A673 (cell line): ENCODE measurements around the gene RAB8B. TPM values are rescaled to one million over a fixed set of nuclear protein-coding genes. Genes with fewer than 3 reads are reported as not detected.

Source experiments
- BruUV-seq: library from RNA; stranded (reverse); fragments of 400-500 nt; replicated peaks from 2 replicates; lab custom pipeline; 2021; lab: Mats Ljungman, UMichigan
- CTCF ChIA-PET: fragments of 300-600 bp; sonication (Branson Sonifier 250); formaldehyde crosslinking; loops from one replicate; lab custom pipeline; 2022; ENCODE audit warnings: antibody characterized with exemption; lab: Charles Lee
- POLR2A ChIA-PET: fragments of 300-600 bp; sonication (Branson Sonifier 250); formaldehyde crosslinking; loops from one replicate; lab custom pipeline; 2022; ENCODE audit warnings: antibody characterized with exemption; ENCODE audit not compliant: low non-redundant PET; lab: Charles Lee
- DNase-seq: peaks from one replicate; pipeline ENCODE4 v3.0.0-alpha.2; 2015; ENCODE audit warnings: low spot score
- H3K27ac ChIP-seq: fragments of 200-600 bp; sonication (generic); 2 replicates; pipeline ENCODE4 v1.5.1; 2016; ENCODE audit warnings: mixed run types, low read depth, mild to moderate bottlenecking, mixed read lengths, antibody characterized with exemption, low read length; ENCODE audit not compliant: poor library complexity, severe bottlenecking
- H3K27me3 ChIP-seq: fragments of 200-600 bp; sonication (generic); replicated peaks from 2 replicates; pipeline ENCODE4 v1.6.1; 2017; ENCODE audit warnings: mixed run types, low read depth, mild to moderate bottlenecking, mixed read lengths, antibody characterized with exemption, low read length; ENCODE audit not compliant: insufficient read depth, poor library complexity
- H3K36me3 ChIP-seq: fragments of 200-600 bp; sonication (generic); 2 replicates; pipeline ENCODE4 v1.6.1; 2016; ENCODE audit warnings: mixed run types, mild to moderate bottlenecking, mixed read lengths, antibody characterized with exemption, low read length; ENCODE audit not compliant: insufficient read depth, poor library complexity, severe bottlenecking
- H3K4me1 ChIP-seq: fragments of 200-600 bp; sonication (generic); 2 replicates; pipeline ENCODE4 v1.6.1; 2017; ENCODE audit warnings: mixed run types, mild to moderate bottlenecking, mixed read lengths, antibody characterized with exemption, low read length; ENCODE audit not compliant: insufficient read depth, poor library complexity, severe bottlenecking
- H3K4me3 ChIP-seq: fragments of 200-600 bp; sonication (generic); 2 replicates; pipeline ENCODE4 v1.5.1; 2016; ENCODE audit warnings: low read depth, mixed run types, mild to moderate bottlenecking, mixed read lengths, low read length; ENCODE audit not compliant: poor library complexity, severe bottlenecking
- H3K9me3 ChIP-seq: fragments of 200-600 bp; sonication (generic); 2 replicates; pipeline ENCODE4 v1.6.1; 2016; ENCODE audit warnings: mixed run types, low read depth, mild to moderate bottlenecking, mixed read lengths, antibody characterized with exemption, low read length; ENCODE audit not compliant: poor library complexity, severe bottlenecking
- CTCF ChIP-seq: fragments of 300-800, 200-600 bp; sonication (generic); conservative IDR thresholded peaks from 2 replicates; pipeline ENCODE4 v1.5.1; 2017; ENCODE audit warnings: low read depth, mild to moderate bottlenecking, antibody characterized with exemption, low read length, moderate library complexity, mixed read lengths
- EZH2 ChIP-seq: fragments of 200-600 bp; sonication (generic); IDR thresholded peaks from 2 replicates; pipeline ENCODE4 v1.6.1; 2017; ENCODE audit warnings: borderline replicate concordance, low read depth, mild to moderate bottlenecking, mixed read lengths, antibody characterized with exemption, low read length; ENCODE audit not compliant: poor library complexity, severe bottlenecking
- intact Hi-C: fragments of 100-400 bp; cut with micrococcal nuclease; formaldehyde crosslinking; loops from one replicate; pipeline ENCODE4 v1.10.0; 2022; ENCODE audit not compliant: unreplicated experiment
- total RNA-seq: library from RNA; stranded (reverse); gene quantifications from 2 replicates; pipeline ENCODE4 v1.2.3, GENCODE V29; 2021

The RAB8B gene
- total RNA-seq, 1 experiment from 2014 or later: 29.1 TPM

DNA sequence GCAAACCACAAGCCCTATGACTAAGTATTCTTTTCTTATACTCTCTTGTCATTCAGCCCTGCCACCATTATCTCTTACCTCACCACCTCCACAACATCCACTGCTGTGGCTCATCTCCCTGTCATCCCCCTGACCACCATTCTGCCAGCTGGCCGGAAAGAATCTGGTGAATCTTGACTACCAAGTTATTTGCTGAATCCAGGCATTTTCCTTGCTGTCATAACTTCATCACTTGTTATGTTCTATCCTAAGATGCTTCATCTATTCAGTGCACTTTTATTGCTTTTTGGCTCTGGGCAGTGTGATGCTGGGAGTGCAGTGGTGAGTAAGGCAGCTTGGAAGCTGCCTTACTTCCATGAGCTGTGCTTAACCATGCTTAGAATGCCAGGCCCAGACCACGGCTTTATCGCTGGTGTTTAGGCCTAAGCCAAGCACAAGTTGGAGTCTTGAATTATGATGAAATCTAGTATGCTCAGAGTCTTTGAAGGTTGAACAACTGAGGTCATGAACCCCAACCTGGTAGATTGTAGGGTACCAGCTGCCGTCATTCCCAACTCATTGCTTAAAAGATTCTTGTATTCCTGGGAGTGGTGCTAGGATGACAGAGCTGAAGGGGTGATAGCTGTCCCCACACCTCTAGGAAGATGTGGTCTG, 61.0 kb downstream of the RAB8B start:
- H3K9me3 ChIP-seq: no peaks in the 10 kb centered on the region
- no peak overlapping the region for H3K4me3 ChIP-seq
- ChIA-PET CTCF (interaction anchor here (0.6 kb wide), 1 partner anchor 67 kb away, joined by 3 read pairs; no protein-coding TSS in a partner anchor), POLR2A (no interaction called here)
- no TSS peak for BruUV-seq
- H3K36me3 ChIP-seq: peaks cover 5% of the 10 kb centered on the region
- peaks cover 34% of the 10 kb centered on the region for H3K4me1 ChIP-seq
- no peak for DNase-seq
- H3K27ac ChIP-seq: no peak overlapping the region
- TF ChIP-seq CTCF: no peak
- no peak for TF ChIP-seq EZH2
- intact Hi-C loops: no loop called here
- H3K27me3 ChIP-seq: no peaks in the 10 kb centered on the region

GRCh38 chr15:63251701-63252100, 62.3 kb downstream of the RAB8B start:
- Histone ChIP-seq H3K4me3 (no peak overlapping the region), H3K4me1 (peaks cover 42% of the 10 kb centered on the region), H3K36me3 (peaks cover 1% of the 10 kb centered on the region), H3K27ac (no peak overlapping the region), H3K9me3 (no peaks in the 10 kb centered on the region), H3K27me3 (no peaks in the 10 kb centered on the region)
- BruUV-seq: no TSS peak
- DNase-seq: no peak
- CTCF ChIA-PET: no interaction called here
- intact Hi-C loops: no loop called here
- POLR2A ChIA-PET: no interaction called here
- TF ChIP-seq EZH2: no peak

GRCh38 chr15:63252292-63252691, 62.9 kb downstream of the RAB8B start:
- ChIA-PET CTCF (no interaction called here), POLR2A (no interaction called here)
- no peak overlapping the region for H3K27ac ChIP-seq
- no TSS peak for BruUV-seq
- intact Hi-C loops: no loop called here
- H3K4me1 ChIP-seq: peaks cover 42% of the 10 kb centered on the region
- no peak for TF ChIP-seq EZH2
- no peak for TF ChIP-seq CTCF
- H3K36me3 ChIP-seq: no peaks in the 10 kb centered on the region
- H3K4me3 ChIP-seq: no peak overlapping the region
- no peak for DNase-seq
- H3K27me3 ChIP-seq: no peaks in the 10 kb centered on the region
- no peaks in the 10 kb centered on the region for H3K9me3 ChIP-seq

GRCh38 chr15:63254991-63255390, 65.6 kb downstream of the RAB8B start:
- Histone ChIP-seq H3K27me3 (no peaks in the 10 kb centered on the region), H3K36me3 (peaks cover 5% of the 10 kb centered on the region), H3K4me3 (no peak overlapping the region), H3K9me3 (no peaks in the 10 kb centered on the region), H3K4me1 (peaks cover 27% of the 10 kb centered on the region), H3K27ac (no peak overlapping the region)
- TF ChIP-seq CTCF (no peak), EZH2 (no peak)
- DNase-seq: no peak
- intact Hi-C loops: loop anchor here (5.0 kb wide), 1 partner anchor 68 kb away; the partner anchor contains the start of gene RAB8B
- no TSS peak for BruUV-seq
- ChIA-PET CTCF (no interaction called here), POLR2A (no interaction called here)
